H1 (cell line): ENCODE results near the gene STARD4. TPM values are rescaled to one million over a fixed set of nuclear protein-coding genes. Genes with fewer than 3 reads are reported as not detected.

Experiments used
- CTCF ChIA-PET: fragments of 300-600 bp; sonication (Branson Sonifier 250); formaldehyde crosslinking; loops from one replicate; lab custom pipeline; 2021; ENCODE audit not compliant: partially characterized antibody; lab: Charles Lee
- POLR2A ChIA-PET: fragments of 300-600 bp; sonication (Branson Sonifier 250); formaldehyde crosslinking; loops from one replicate; lab custom pipeline; 2021; ENCODE audit warnings: inconsistent platforms; ENCODE audit not compliant: partially characterized antibody; lab: Charles Lee
- DNase-seq, 2 experiments: peaks; one replicate each; pipeline versions ENCODE4 v3.0.0 to v3.0.0-alpha.2; 2010 to 2022; ENCODE audit warnings: low spot score in 2 of 2, low read depth in 1 of 2, mixed read lengths in 1 of 2
- FAIRE-seq: peaks from 2 replicates; lab custom pipeline; 2011; peaks lifted over from hg19 to GRCh38; lab: Jason Lieb, UNC
- H2AFZ ChIP-seq: 2 replicates; pipeline ENCODE4 v1.8.1; 2012; ENCODE audit warnings: low read length, inconsistent platforms
- H2AK5ac ChIP-seq: 2 replicates; pipeline ENCODE4 v1.6.1; 2013; ENCODE audit warnings: low read depth, low read length
- H2BK120ac ChIP-seq: replicated peaks from 2 replicates; pipeline ENCODE3; 2013; ENCODE audit warnings: low read depth, low read length, inconsistent platforms
- H2BK12ac ChIP-seq: 2 replicates; pipeline ENCODE4 v1.6.1; 2013; ENCODE audit warnings: low read depth, low read length
- H2BK15ac ChIP-seq: 2 replicates; pipeline ENCODE4 v1.6.1; 2013; ENCODE audit warnings: low read length
- H2BK20ac ChIP-seq: 2 replicates; pipeline ENCODE4 v1.6.1; 2013; ENCODE audit warnings: low read length
- H2BK5ac ChIP-seq: 2 replicates; pipeline ENCODE4 v1.6.1; 2013; ENCODE audit warnings: low read depth, low read length
- H3K14ac ChIP-seq: 2 replicates; pipeline ENCODE4 v1.6.1; 2013; ENCODE audit warnings: inconsistent platforms; ENCODE audit not compliant: insufficient read length
- H3K18ac ChIP-seq: 2 replicates; pipeline ENCODE4 v1.6.1; 2013; ENCODE audit warnings: low read length; ENCODE audit errors: extremely low read depth
- H3K23ac ChIP-seq: 2 replicates; pipeline ENCODE4 v1.6.1; 2013; ENCODE audit warnings: inconsistent platforms; ENCODE audit not compliant: insufficient read length
- H3K23me2 ChIP-seq: 2 replicates; pipeline ENCODE4 v1.6.1; 2013; ENCODE audit warnings: low read depth, low read length
- H3K27ac ChIP-seq: 2 replicates; pipeline ENCODE4 v1.6.1; 2011; ENCODE audit warnings: low read depth, low read length, inconsistent platforms
- H3K27me3 ChIP-seq, 4 experiments: replicated peaks in 1 of 4; 1 replicate in 1 of 4; 2 replicates in 3 of 4; pipeline versions ENCODE4 v1.6.1 to v1.8.1; 2011 to 2013; ENCODE audit warnings: low read length in 3 of 4, mild to moderate bottlenecking in 3 of 4, inconsistent platforms in 2 of 4, mixed read lengths in 2 of 4, moderate library complexity in 1 of 4; ENCODE audit not compliant: control insufficient read depth in 3 of 4, insufficient read depth in 3 of 4; ENCODE audit errors: extremely low read depth in 1 of 4
- H3K36me3 ChIP-seq, 4 experiments: 2 replicates each; pipeline versions ENCODE4 v1.6.1 to v1.8.1; 2011 to 2013; ENCODE audit warnings: mild to moderate bottlenecking in 4 of 4, low read length in 3 of 4, moderate library complexity in 2 of 4, control low read depth in 1 of 4, inconsistent platforms in 1 of 4; ENCODE audit not compliant: insufficient read depth in 4 of 4, control insufficient read depth in 2 of 4
- H3K4ac ChIP-seq: replicated peaks from 2 replicates; pipeline ENCODE3; 2013; ENCODE audit warnings: low read length, low read depth, mixed read lengths, inconsistent platforms; ENCODE audit not compliant: insufficient read length
- H3K4me1 ChIP-seq, 4 experiments: replicated peaks in 1 of 4; 1 replicate in 1 of 4; 2 replicates in 3 of 4; pipeline versions ENCODE4 v1.6.1 to v1.8.1; 2011 to 2013; ENCODE audit warnings: low read length in 3 of 4, inconsistent platforms in 2 of 4, mixed read lengths in 1 of 4; ENCODE audit not compliant: insufficient read depth in 4 of 4, control insufficient read depth in 3 of 4
- H3K4me2 ChIP-seq, 2 experiments: 2 replicates each; pipeline versions ENCODE4 v1.6.1 to v1.8.1; 2011 to 2013; ENCODE audit warnings: low read depth in 2 of 2, low read length in 2 of 2, control low read depth in 1 of 2, inconsistent platforms in 1 of 2, mild to moderate bottlenecking in 1 of 2; ENCODE audit not compliant: insufficient read depth in 1 of 2
- H3K4me3 ChIP-seq, 4 experiments: fragments of 200-600, 300-600 bp in 1 of 4; sonication (generic), shearing (Covaris generic), sonication (Bioruptor Twin) in 1 of 4; 2 replicates each; pipeline versions ENCODE4 v1.5.1 to v1.8.1; 2011 to 2016; ENCODE audit warnings: low read length in 4 of 4, low read depth in 3 of 4, control low read depth in 2 of 4, inconsistent platforms in 2 of 4, mild to moderate bottlenecking in 2 of 4, mixed read lengths in 1 of 4, moderate library complexity in 1 of 4; ENCODE audit not compliant: insufficient read depth in 2 of 4; ENCODE audit errors: extremely low read depth in 1 of 4
- H3K56ac ChIP-seq: replicated peaks from 2 replicates; pipeline ENCODE3; 2013; ENCODE audit warnings: low read depth, mild to moderate bottlenecking, mixed read lengths, low read length, inconsistent platforms; ENCODE audit not compliant: insufficient read length
- H3K79me1 ChIP-seq: 2 replicates; pipeline ENCODE4 v1.6.1; 2013; ENCODE audit warnings: low read depth, low read length, control low read depth
- H3K79me2 ChIP-seq, 2 experiments: 2 replicates each; pipeline versions ENCODE4 v1.6.1 to v1.8.1; 2012 to 2013; ENCODE audit warnings: low read length in 2 of 2, mild to moderate bottlenecking in 2 of 2, inconsistent platforms in 1 of 2; ENCODE audit not compliant: insufficient read depth in 2 of 2, control insufficient read depth in 1 of 2
- H3K9ac ChIP-seq, 4 experiments: replicated peaks in 1 of 4; 1 replicate in 1 of 4; 2 replicates in 3 of 4; pipeline versions ENCODE4 v1.6.1 to v1.8.1; 2011 to 2013; ENCODE audit warnings: low read depth in 3 of 4, low read length in 3 of 4, control low read depth in 2 of 4, mild to moderate bottlenecking in 2 of 4, moderate library complexity in 2 of 4, inconsistent platforms in 1 of 4; ENCODE audit errors: extremely low read depth in 1 of 4
- H3K9me3 ChIP-seq, 2 experiments: 2 replicates each; pipeline versions ENCODE4 v1.6.1 to v1.8.1; 2012 to 2013; ENCODE audit warnings: mild to moderate bottlenecking in 2 of 2, moderate library complexity in 2 of 2, control low read depth in 1 of 2, inconsistent platforms in 1 of 2, low read depth in 1 of 2, low read length in 1 of 2, mixed read lengths in 1 of 2; ENCODE audit not compliant: insufficient read depth in 2 of 2
- H4K20me1 ChIP-seq, 2 experiments: replicated peaks in 1 of 2; 2 replicates each; pipeline versions ENCODE3 to v1.8.1; 2011 to 2013; ENCODE audit warnings: inconsistent platforms in 2 of 2, low read length in 2 of 2, mild to moderate bottlenecking in 1 of 2; ENCODE audit not compliant: insufficient read depth in 2 of 2, control insufficient read depth in 1 of 2
- H4K5ac ChIP-seq: 2 replicates; pipeline ENCODE4 v1.6.1; 2013; ENCODE audit warnings: low read length, low read depth, mixed read lengths, inconsistent platforms; ENCODE audit not compliant: insufficient read length
- H4K8ac ChIP-seq: 2 replicates; pipeline ENCODE4 v1.8.0; 2013; ENCODE audit warnings: mild to moderate bottlenecking, moderate library complexity, low read length, inconsistent platforms; ENCODE audit not compliant: insufficient read depth; ENCODE audit errors: extremely low read depth
- H4K91ac ChIP-seq: replicated peaks from 2 replicates; pipeline ENCODE3; 2013; ENCODE audit warnings: low read length, mixed read lengths, inconsistent platforms; ENCODE audit not compliant: insufficient read length
- WGBS, 2 experiments: shearing (Covaris generic) in 1 of 2; methylation state at CpG; one replicate each; pipeline versions ENCODE4 v1.1.6 to v1.1.7; 2013 to 2015; ENCODE audit warnings: low lambda C conversion rate in 2 of 2, mixed read lengths in 2 of 2, inconsistent platforms in 1 of 2, low coverage in 1 of 2, missing lambda C conversion rate in 1 of 2; ENCODE audit not compliant: insufficient replicate concordance in 2 of 2, insufficient coverage in 1 of 2, insufficient read length in 1 of 2; ENCODE audit errors: extremely low coverage in 1 of 2, missing lambda C conversion rate in 1 of 2; 5-methylcytosine and 5-hydroxymethylcytosine counted together
- polyA plus RNA-seq, 7 experiments: library from polyadenylated mRNA; depleted of rRNA in 3 of 7; stranded (reverse) in 5 of 7; unstranded in 2 of 7; fragments of >200 nt in 5 of 7; fragments of 200-250 nt in 2 of 7; gene quantifications; 1 replicate in 5 of 7; 2 replicates in 1 of 7; 4 replicates in 1 of 7; pipeline versions ENCODE4 v1.2.1 to v1.2.3, GENCODE V29; 2011 to 2013; ENCODE audit warnings: missing spikeins in 2 of 7, mixed read lengths in 2 of 7
- total RNA-seq: library from RNA; stranded (reverse); fragmentation: NEBNext Ultra II Directional; extraction: Animal tissue kit (Norgen Biotek cat#: 25700); gene quantifications from 2 replicates; pipeline ENCODE4 v1.2.1, GENCODE V29; 2021

Gene STARD4
- total and polyA plus RNA-seq, 2 of the 8 experiments (the other 6 are each of a cell fraction or from before 2014, with no cell fraction given), result 10.8 to 47.9 TPM

DNA sequence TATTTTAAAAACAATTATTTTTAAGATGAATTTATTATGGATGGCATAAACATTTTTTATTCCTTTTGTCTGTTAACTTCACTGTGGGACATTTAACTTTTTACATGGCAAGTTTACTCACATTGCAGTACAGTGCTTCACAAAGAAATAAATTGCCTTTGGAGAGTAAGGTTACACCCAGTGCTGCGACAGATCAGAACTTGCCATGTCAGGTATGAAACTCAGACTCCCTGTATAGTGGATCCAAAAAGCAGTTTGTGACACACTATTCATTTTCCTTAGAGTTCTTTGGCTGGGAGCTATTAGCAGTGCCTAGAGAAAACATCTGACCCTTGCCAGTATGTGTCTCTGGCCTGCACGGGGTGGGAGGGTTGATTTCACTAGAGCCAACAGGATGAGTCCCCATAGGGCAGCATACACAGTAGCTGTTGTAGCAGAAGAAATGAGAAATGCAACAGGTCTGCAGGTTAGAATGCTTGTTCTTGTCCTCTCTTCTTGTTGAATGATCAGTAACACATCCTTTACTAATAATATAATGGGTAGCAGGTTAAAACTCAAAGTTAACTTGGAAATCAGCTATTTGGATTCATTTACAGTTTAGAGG lies 42.9 kb downstream of the STARD4 start:
- H3K14ac ChIP-seq, result no peak overlapping the region
- DNase-seq, result no peak
- H3K56ac ChIP-seq, result no peak overlapping the region
- H4K20me1 ChIP-seq, result no peaks in the 10 kb centered on the region
- H3K79me2 ChIP-seq, result no peaks in the 10 kb centered on the region
- no peaks in the 10 kb centered on the region for H3K9me3 ChIP-seq
- H2AFZ ChIP-seq, result no peak overlapping the region
- H3K79me1 ChIP-seq, result no peaks in the 10 kb centered on the region
- no peak overlapping the region for H3K4ac ChIP-seq
- no peak overlapping the region for H4K5ac ChIP-seq
- H3K23me2 ChIP-seq, result no peaks in the 10 kb centered on the region
- no peaks in the 10 kb centered on the region for H3K4me1 ChIP-seq
- H2BK120ac ChIP-seq, result no peak overlapping the region
- no peak overlapping the region for H2BK15ac ChIP-seq
- H2BK12ac ChIP-seq, result no peak overlapping the region
- no peak overlapping the region for H3K23ac ChIP-seq
- H2AK5ac ChIP-seq, result no peak overlapping the region
- no peak overlapping the region for H4K8ac ChIP-seq
- 82% methylated on average over 2 of the region's 2 CpGs; no CpG with 5 or more reads in 1 of the 2 experiments for WGBS, 2 experiments
- FAIRE-seq, result no peak
- no peak overlapping the region for H3K4me2 ChIP-seq
- H3K27me3 ChIP-seq, result no peaks in the 10 kb centered on the region
- H3K4me3 ChIP-seq, result no peak overlapping the region
- no peaks in the 10 kb centered on the region for H3K36me3 ChIP-seq
- no peak overlapping the region for H2BK20ac ChIP-seq
- CTCF ChIA-PET, result interaction anchor here (1.0 to 1.6 kb wide), 2 partner anchors 8 to 63 kb away, joined by 3 to 4 read pairs; no protein-coding TSS in a partner anchor
- POLR2A ChIA-PET, result interaction anchor here (0.6 kb wide), 2 partner anchors 291 to 1104 kb away, joined by 3 to 4 read pairs; no protein-coding TSS in a partner anchor
- H4K91ac ChIP-seq, result no peak overlapping the region
- H2BK5ac ChIP-seq, result no peak overlapping the region
- no peak overlapping the region for H3K27ac ChIP-seq
- H3K18ac ChIP-seq, result no peak overlapping the region
- H3K9ac ChIP-seq, result no peak overlapping the region
